Measurements from ENCODE around the gene VPS37B.

Gene VPS37B

DNA sequence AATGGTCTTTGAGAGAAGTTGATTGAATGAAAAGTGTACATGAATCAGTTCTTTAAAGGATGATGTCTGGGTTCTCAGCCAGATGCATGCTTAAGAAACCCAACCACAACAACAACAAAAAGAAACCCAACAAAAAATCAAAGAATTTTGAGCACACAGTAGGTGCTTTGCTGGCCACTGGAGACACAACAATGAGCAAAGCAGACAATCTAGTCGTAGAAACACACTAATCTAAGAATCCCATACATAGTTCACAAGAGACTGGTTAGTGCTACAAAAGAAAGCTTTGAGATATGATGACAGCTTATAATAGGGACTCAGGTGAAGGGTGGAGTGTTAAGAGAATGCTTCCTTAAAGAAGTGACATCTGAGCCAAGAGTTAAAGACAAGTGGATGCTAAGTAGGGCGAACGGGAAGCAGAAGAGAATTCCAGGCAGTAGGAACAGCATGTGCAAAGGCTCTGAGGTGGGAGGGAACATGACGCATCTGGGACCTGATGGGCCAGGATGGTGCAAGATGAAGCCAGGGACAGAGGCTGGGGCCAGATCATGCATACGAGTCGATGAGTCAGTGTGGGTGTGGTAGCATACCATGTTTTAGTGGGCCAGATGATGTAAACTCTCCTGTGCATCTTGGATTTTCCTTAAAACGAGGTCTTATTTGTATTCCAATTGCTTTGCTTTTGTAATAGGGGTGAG lies 65.3 kb downstream of the VPS37B start:
- no peaks in the 10 kb centered on the region for H3K36me3 Mint-ChIP-seq
- ATAC-seq (ENCODE audit: low read depth) (no peak), DNase-seq (ENCODE audit: low spot score in 2 of 2) (no peak)
- H3K27ac Mint-ChIP-seq, result no peak overlapping the region
- no peaks in the 10 kb centered on the region for H3K9me3 Mint-ChIP-seq
- peaks cover 15% of the 10 kb centered on the region for H3K4me1 Mint-ChIP-seq
- H3K27me3 Mint-ChIP-seq, result peaks cover 2% of the 10 kb centered on the region
- H3K4me3 Mint-ChIP-seq, result no peak overlapping the region

DNA sequence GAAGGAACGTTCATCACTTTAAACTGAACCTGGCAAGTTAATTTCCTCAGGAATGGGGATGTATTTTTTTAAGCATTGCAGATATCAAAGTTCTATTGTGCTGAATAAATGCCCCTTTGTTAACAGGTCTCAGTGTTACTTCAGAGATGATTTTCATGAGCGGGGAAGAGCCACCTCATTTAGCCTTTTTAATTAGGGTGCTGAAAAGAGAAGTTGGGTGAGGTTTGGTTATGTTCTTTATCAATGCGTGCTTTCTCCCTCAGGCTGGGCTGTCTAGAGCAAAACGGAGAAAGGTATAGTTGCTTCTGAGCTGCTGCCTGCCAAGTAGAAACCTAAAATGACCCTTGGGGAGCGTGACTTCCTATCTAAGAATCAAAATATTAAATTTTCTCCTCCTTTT lies 68.7 kb downstream of the VPS37B start:
- no peak overlapping the region for H3K4me3 Mint-ChIP-seq
- peaks cover 2% of the 10 kb centered on the region for H3K27me3 Mint-ChIP-seq
- ATAC-seq (ENCODE audit: low read depth) (peak; percentile 34), DNase-seq (ENCODE audit: low spot score in 2 of 2) (no peak)
- H3K9me3 Mint-ChIP-seq, result no peaks in the 10 kb centered on the region
- H3K4me1 Mint-ChIP-seq, result peaks cover 16% of the 10 kb centered on the region
- no peak overlapping the region for H3K27ac Mint-ChIP-seq
- no peaks in the 10 kb centered on the region for H3K36me3 Mint-ChIP-seq

DNA sequence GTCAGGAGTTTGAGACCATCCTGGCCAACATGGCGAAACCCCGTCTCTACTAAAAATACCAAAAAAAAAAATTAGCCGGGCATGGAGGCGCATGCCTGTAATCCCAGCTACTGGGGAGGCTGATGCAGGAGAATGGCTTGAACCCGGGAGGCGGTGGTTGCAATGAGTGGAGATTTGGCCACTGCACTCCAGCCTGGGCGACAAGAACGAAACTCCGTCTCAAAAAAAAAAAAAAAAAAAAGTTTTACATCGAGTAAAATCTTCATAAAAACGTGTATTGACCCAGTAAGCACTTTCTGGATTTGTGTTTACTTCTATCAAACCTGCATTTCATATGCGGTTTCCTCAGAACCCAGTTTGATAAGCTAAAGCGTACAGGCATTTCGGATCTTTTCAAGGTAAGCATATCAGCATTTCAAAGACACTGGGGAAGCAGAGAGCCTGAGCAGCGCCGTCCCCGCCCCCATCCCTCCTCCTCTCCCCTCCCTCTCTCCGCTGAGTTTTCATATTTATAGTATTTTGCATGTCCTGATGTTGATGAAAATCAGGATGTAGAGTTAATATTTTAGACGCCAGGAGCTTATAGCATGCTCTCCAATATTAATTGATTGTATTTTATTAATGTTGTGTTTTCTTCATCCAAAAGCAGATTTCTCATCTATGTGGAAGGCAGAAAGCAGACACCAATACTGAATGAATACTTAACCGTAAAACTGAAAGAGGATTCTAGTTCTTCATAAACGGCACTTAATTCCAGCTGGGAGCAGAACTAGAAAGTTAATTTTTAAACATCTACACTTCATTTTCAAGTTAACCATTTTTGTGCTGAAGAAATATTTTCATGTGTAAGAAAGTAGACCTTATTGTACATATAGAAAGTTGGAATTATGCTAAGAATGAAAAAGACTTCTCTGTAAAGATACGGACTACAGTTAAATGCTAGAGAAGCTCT lies 69.9 kb downstream of the VPS37B start:
- no peaks in the 10 kb centered on the region for H3K9me3 Mint-ChIP-seq
- peaks cover 2% of the 10 kb centered on the region for H3K27me3 Mint-ChIP-seq
- no peak overlapping the region for H3K27ac Mint-ChIP-seq
- H3K4me3 Mint-ChIP-seq, result peak overlapping the region; percentile 37
- no peaks in the 10 kb centered on the region for H3K36me3 Mint-ChIP-seq
- peaks cover 22% of the 10 kb centered on the region for H3K4me1 Mint-ChIP-seq
- DNase-seq (ENCODE audit: low spot score in 2 of 2) (no peak), ATAC-seq (ENCODE audit: low read depth) (peak; percentile 60)

DNA sequence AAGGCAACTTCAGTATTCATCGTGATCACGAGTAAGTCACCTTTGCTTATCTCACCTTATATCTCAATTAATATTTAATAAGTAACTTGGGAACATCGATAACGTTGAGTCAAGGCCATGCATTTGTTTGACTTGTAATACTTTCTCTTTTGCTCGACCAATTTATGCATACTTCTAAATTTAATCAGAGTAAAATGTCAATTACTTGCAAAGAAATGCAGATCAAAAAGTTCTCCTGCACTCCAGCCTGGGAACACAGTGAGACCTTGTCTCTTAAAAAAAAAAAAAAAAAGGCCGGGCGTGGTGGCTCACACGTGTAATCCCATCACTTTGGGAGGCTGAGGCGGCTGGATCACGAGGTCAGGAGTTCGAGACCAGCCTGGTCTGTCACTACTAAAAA lies 72.5 kb downstream of the VPS37B start:
- H3K36me3 Mint-ChIP-seq, result no peaks in the 10 kb centered on the region
- DNase-seq (ENCODE audit: low spot score in 2 of 2), result no peak
- no peaks in the 10 kb centered on the region for H3K9me3 Mint-ChIP-seq
- H3K4me1 Mint-ChIP-seq, result peaks cover 31% of the 10 kb centered on the region
- ATAC-seq (ENCODE audit: low read depth), result no peak
- no peak overlapping the region for H3K4me3 Mint-ChIP-seq
- peaks cover 2% of the 10 kb centered on the region for H3K27me3 Mint-ChIP-seq
- no peak overlapping the region for H3K27ac Mint-ChIP-seq

DNA sequence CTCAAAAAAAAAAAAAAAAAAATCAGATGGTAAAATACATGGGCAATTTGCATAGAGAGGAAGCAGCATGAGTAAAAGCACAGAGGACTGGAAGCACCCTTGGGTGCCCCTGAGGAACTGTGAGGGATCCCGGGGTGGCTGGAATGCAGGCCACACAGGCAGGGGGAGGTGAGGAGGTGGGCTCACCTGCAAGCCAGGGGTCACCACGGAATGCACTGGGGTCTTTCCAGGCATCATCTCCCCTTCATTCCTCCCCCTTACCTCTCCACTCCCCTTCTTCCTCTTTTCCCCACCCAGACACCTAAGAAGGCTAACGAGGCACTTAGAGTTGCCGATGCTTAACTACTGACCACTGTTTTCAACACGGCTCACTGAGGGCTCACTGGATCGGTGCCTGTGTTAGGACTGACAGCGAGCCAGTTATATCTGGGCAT lies 75.1 kb downstream of the VPS37B start:
- Mint-ChIP-seq H3K9me3 (no peaks in the 10 kb centered on the region), H3K27ac (peak overlapping the region; percentile 40), H3K27me3 (no peaks in the 10 kb centered on the region), H3K36me3 (no peaks in the 10 kb centered on the region), H3K4me3 (peak overlapping the region; percentile 74), H3K4me1 (peaks cover 31% of the 10 kb centered on the region)
- DNase-seq (ENCODE audit: low spot score in 2 of 2) (peak; percentile 35 to 42), ATAC-seq (ENCODE audit: low read depth) (peak; percentile 91)

DNA sequence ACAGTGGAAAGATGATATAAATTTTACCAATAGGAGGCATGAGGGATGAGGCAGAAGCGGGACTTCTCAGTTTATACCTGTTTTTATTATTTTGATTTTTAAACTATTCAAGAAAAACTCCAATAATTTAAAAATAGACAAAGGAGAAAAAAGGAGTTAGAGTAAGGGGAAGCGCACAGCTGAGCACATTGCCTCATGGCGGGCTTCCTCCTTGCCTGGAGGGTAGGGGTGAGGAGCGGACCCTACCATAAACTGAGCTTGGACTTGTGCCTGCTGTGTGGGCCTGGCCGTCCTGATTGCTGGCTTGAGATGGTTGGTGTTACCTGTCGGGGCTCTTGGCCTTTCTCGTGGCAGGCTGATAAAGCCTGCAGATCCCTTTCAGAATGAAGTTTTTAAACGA lies 75.8 kb downstream of the VPS37B start:
- no peak for ATAC-seq (ENCODE audit: low read depth)
- no peaks in the 10 kb centered on the region for H3K9me3 Mint-ChIP-seq
- peaks cover 33% of the 10 kb centered on the region for H3K4me1 Mint-ChIP-seq
- peak overlapping the region; percentile 74 for H3K4me3 Mint-ChIP-seq
- H3K27ac Mint-ChIP-seq, result peak overlapping the region; percentile 40
- DNase-seq (ENCODE audit: low spot score in 2 of 2), result no peak
- H3K27me3 Mint-ChIP-seq, result no peaks in the 10 kb centered on the region
- no peaks in the 10 kb centered on the region for H3K36me3 Mint-ChIP-seq

DNA sequence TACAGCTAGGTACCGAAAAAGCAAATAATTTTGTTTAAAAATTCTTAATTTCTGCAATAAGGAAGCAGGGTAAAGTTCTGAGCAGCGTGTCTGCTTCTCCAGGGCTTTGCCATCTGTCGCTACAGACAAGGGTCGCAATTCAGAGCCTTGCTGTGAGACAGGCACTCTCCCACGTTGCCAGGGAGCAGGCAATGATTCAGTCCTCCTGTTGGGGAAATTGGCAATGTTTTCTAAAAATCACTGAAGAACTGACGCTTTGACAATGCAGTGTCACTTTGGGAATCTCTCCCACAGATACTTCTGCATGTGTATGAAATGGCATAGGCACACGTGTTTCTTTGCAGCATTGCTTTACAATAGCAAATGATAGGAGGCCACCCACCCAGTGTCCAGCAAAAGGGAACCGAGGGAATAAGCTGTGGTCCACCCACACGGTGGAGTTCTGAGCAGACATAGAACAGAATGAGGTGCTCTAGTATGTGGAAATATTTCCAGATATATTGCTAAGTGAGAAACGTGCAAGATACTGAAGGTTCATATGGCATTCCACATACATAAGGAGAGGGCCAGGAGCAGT lies 76.6 kb downstream of the VPS37B start:
- no peaks in the 10 kb centered on the region for H3K36me3 Mint-ChIP-seq
- DNase-seq (ENCODE audit: low spot score in 2 of 2) (no peak), ATAC-seq (ENCODE audit: low read depth) (no peak)
- H3K27ac Mint-ChIP-seq, result no peak overlapping the region
- H3K9me3 Mint-ChIP-seq, result no peaks in the 10 kb centered on the region
- no peaks in the 10 kb centered on the region for H3K27me3 Mint-ChIP-seq
- H3K4me1 Mint-ChIP-seq, result peaks cover 37% of the 10 kb centered on the region
- no peak overlapping the region for H3K4me3 Mint-ChIP-seq

All from memory B cell (primary cell).